A673 (cell line): ENCODE results near the gene ZFPM1. TPM values are rescaled to one million over a fixed set of nuclear protein-coding genes. Genes with fewer than 3 reads are reported as not detected.

ENCODE experiments used
- BruUV-seq: library from RNA; stranded (reverse); fragments of 400-500 nt; replicated peaks from 2 replicates; lab custom pipeline; 2021; lab: Mats Ljungman, UMichigan
- CTCF ChIA-PET: fragments of 300-600 bp; sonication (Branson Sonifier 250); formaldehyde crosslinking; loops from one replicate; lab custom pipeline; 2022; ENCODE audit warnings: antibody characterized with exemption; lab: Charles Lee
- POLR2A ChIA-PET: fragments of 300-600 bp; sonication (Branson Sonifier 250); formaldehyde crosslinking; loops from one replicate; lab custom pipeline; 2022; ENCODE audit warnings: antibody characterized with exemption; ENCODE audit not compliant: low non-redundant PET; lab: Charles Lee
- DNase-seq: peaks from one replicate; pipeline ENCODE4 v3.0.0-alpha.2; 2015; ENCODE audit warnings: low spot score
- H3K27ac ChIP-seq: fragments of 200-600 bp; sonication (generic); 2 replicates; pipeline ENCODE4 v1.5.1; 2016; ENCODE audit warnings: mixed run types, low read depth, mild to moderate bottlenecking, mixed read lengths, antibody characterized with exemption, low read length; ENCODE audit not compliant: poor library complexity, severe bottlenecking
- H3K27me3 ChIP-seq: fragments of 200-600 bp; sonication (generic); replicated peaks from 2 replicates; pipeline ENCODE4 v1.6.1; 2017; ENCODE audit warnings: mixed run types, low read depth, mild to moderate bottlenecking, mixed read lengths, antibody characterized with exemption, low read length; ENCODE audit not compliant: insufficient read depth, poor library complexity
- H3K36me3 ChIP-seq: fragments of 200-600 bp; sonication (generic); 2 replicates; pipeline ENCODE4 v1.6.1; 2016; ENCODE audit warnings: mixed run types, mild to moderate bottlenecking, mixed read lengths, antibody characterized with exemption, low read length; ENCODE audit not compliant: insufficient read depth, poor library complexity, severe bottlenecking
- H3K4me1 ChIP-seq: fragments of 200-600 bp; sonication (generic); 2 replicates; pipeline ENCODE4 v1.6.1; 2017; ENCODE audit warnings: mixed run types, mild to moderate bottlenecking, mixed read lengths, antibody characterized with exemption, low read length; ENCODE audit not compliant: insufficient read depth, poor library complexity, severe bottlenecking
- H3K4me3 ChIP-seq: fragments of 200-600 bp; sonication (generic); 2 replicates; pipeline ENCODE4 v1.5.1; 2016; ENCODE audit warnings: low read depth, mixed run types, mild to moderate bottlenecking, mixed read lengths, low read length; ENCODE audit not compliant: poor library complexity, severe bottlenecking
- H3K9me3 ChIP-seq: fragments of 200-600 bp; sonication (generic); 2 replicates; pipeline ENCODE4 v1.6.1; 2016; ENCODE audit warnings: mixed run types, low read depth, mild to moderate bottlenecking, mixed read lengths, antibody characterized with exemption, low read length; ENCODE audit not compliant: poor library complexity, severe bottlenecking
- EZH2 ChIP-seq: fragments of 200-600 bp; sonication (generic); IDR thresholded peaks from 2 replicates; pipeline ENCODE4 v1.6.1; 2017; ENCODE audit warnings: borderline replicate concordance, low read depth, mild to moderate bottlenecking, mixed read lengths, antibody characterized with exemption, low read length; ENCODE audit not compliant: poor library complexity, severe bottlenecking
- intact Hi-C: fragments of 100-400 bp; cut with micrococcal nuclease; formaldehyde crosslinking; loops from one replicate; pipeline ENCODE4 v1.10.0; 2022; ENCODE audit not compliant: unreplicated experiment
- total RNA-seq: library from RNA; stranded (reverse); gene quantifications from 2 replicates; pipeline ENCODE4 v1.2.3, GENCODE V29; 2021
- TF ChIP-seq, protein P1 (sequence below): fragments of 300-800, 200-600 bp; sonication (generic); conservative IDR thresholded peaks from 2 replicates; pipeline ENCODE4 v1.5.1; 2017; ENCODE audit warnings: low read depth, mild to moderate bottlenecking, antibody characterized with exemption, low read length, moderate library complexity, mixed read lengths

ZFPM1 gene
- total RNA-seq, 1 experiment from 2014 or later: 5.6 TPM

DNA sequence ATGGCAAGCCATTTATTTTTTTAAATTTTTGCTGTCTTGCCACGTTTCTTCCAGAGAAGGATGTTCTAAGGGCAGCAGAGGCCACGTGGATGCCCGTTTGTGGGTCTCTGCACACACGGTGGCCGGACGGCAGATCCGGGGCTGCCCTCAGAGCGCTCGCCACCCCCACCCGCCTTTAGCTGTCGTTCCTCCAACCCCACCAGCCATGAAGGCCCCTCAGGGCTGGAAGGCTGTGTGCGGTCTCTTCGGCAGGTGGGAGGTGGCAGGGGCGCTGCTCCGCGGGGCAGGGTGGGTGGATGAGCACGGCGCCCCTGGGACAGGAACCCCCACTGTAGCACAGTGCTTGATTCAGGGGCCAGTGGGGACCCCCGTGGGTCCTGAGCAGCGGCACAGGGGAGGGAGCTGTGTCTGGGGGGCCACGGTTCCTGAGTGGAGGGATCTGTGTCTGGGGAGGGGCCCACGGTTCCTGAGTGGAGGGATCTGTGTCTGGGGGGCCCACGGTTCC is 49.7 kb downstream of the ZFPM1 start:
- Histone ChIP-seq H3K4me1 (peaks cover 6% of the 10 kb centered on the region), H3K9me3 (no peaks in the 10 kb centered on the region), H3K36me3 (no peaks in the 10 kb centered on the region), H3K27ac (no peak overlapping the region), H3K4me3 (no peak overlapping the region), H3K27me3 (no peaks in the 10 kb centered on the region)
- no peak for TF ChIP-seq EZH2
- TF ChIP-seq, protein P1, sequence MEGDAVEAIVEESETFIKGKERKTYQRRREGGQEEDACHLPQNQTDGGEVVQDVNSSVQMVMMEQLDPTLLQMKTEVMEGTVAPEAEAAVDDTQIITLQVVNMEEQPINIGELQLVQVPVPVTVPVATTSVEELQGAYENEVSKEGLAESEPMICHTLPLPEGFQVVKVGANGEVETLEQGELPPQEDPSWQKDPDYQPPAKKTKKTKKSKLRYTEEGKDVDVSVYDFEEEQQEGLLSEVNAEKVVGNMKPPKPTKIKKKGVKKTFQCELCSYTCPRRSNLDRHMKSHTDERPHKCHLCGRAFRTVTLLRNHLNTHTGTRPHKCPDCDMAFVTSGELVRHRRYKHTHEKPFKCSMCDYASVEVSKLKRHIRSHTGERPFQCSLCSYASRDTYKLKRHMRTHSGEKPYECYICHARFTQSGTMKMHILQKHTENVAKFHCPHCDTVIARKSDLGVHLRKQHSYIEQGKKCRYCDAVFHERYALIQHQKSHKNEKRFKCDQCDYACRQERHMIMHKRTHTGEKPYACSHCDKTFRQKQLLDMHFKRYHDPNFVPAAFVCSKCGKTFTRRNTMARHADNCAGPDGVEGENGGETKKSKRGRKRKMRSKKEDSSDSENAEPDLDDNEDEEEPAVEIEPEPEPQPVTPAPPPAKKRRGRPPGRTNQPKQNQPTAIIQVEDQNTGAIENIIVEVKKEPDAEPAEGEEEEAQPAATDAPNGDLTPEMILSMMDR: no peak
- POLR2A ChIA-PET: no interaction called here
- DNase-seq: no peak
- CTCF ChIA-PET: no interaction called here
- no TSS peak for BruUV-seq
- intact Hi-C loops: no loop called here

DNA sequence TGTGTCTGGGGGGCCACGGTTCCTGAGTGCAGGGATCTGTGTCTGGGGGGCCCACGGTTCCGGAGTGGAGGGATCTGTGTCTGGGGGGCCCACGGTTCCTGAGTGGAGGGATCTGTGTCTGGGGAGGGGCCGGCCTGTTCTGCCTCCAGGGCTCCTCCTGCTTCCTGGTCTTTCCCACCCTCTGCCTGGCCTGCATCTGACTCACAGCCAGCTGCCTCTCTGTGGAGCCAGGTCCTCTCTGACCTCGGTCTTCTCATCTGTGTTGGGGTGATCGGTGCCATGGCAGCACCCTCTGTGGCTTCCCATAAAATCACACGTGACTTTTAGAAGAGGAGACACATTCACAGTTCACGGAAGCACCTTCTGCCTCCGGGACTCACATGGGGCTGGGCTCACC is 50.3 kb downstream of the ZFPM1 start:
- intact Hi-C loops: no loop called here
- Histone ChIP-seq H3K4me1 (peaks cover 6% of the 10 kb centered on the region), H3K36me3 (no peaks in the 10 kb centered on the region), H3K27ac (no peak overlapping the region), H3K9me3 (no peaks in the 10 kb centered on the region), H3K27me3 (no peaks in the 10 kb centered on the region), H3K4me3 (no peak overlapping the region)
- DNase-seq: no peak
- ChIA-PET CTCF (no interaction called here), POLR2A (no interaction called here)
- no TSS peak for BruUV-seq
- TF ChIP-seq EZH2: no peak
- TF ChIP-seq, protein P1: no peak

DNA sequence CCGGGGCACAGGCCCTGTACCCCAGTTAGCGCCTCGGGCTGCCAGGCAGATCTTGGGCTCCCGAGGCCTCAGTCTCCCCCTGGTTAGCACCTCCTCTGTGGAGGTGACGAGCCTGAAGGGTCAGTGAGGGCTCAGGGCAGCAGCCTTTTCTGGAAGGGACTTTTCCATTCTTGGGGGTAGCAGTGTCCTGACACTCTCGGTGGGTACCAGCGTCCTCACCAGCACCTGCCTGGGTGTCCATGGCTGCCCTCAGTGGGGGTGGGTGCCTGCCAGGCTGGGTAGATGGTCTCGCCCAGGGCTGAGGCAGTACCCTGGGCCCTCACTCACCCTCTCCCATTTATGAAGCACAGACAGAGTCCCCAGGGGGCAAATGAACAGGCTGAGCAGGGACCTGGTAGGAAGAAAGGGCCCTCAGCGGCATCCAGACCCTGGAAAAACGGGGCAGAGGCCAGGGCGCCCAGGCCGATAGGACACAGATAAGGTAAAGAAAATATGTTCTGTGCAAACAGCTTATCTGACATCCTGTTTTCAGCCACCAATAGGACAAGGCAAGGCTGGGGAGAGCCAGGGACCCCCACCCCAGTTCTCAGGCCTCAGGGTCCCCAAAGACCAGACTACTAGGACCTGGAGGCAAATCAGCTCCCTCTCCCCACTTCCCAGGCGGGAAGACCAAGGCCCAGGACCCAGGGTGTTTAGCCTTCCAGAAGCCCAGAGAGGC is 50.9 kb downstream of the ZFPM1 start:
- ChIA-PET POLR2A (no interaction called here), CTCF (no interaction called here)
- Histone ChIP-seq H3K36me3 (no peaks in the 10 kb centered on the region), H3K27ac (no peak overlapping the region), H3K4me1 (peaks cover 6% of the 10 kb centered on the region), H3K27me3 (no peaks in the 10 kb centered on the region), H3K4me3 (no peak overlapping the region), H3K9me3 (no peaks in the 10 kb centered on the region)
- TF ChIP-seq EZH2: no peak
- TF ChIP-seq, protein P1: no peak
- BruUV-seq: no TSS peak
- intact Hi-C loops: no loop called here
- DNase-seq: no peak
